A673 (cell line): ENCODE results near the gene ETV4.

Experiments
- EZH2 ChIP-seq: fragments of 200-600 bp; sonication (generic); IDR thresholded peaks from 2 replicates; pipeline ENCODE4 v1.6.1; 2017; ENCODE audit warnings: borderline replicate concordance, low read depth, mild to moderate bottlenecking, mixed read lengths, antibody characterized with exemption, low read length; ENCODE audit not compliant: poor library complexity, severe bottlenecking
- TF ChIP-seq, protein P1 (sequence below): fragments of 300-800, 200-600 bp; sonication (generic); conservative IDR thresholded peaks from 2 replicates; pipeline ENCODE4 v1.5.1; 2017; ENCODE audit warnings: low read depth, mild to moderate bottlenecking, antibody characterized with exemption, low read length, moderate library complexity, mixed read lengths

DNA sequence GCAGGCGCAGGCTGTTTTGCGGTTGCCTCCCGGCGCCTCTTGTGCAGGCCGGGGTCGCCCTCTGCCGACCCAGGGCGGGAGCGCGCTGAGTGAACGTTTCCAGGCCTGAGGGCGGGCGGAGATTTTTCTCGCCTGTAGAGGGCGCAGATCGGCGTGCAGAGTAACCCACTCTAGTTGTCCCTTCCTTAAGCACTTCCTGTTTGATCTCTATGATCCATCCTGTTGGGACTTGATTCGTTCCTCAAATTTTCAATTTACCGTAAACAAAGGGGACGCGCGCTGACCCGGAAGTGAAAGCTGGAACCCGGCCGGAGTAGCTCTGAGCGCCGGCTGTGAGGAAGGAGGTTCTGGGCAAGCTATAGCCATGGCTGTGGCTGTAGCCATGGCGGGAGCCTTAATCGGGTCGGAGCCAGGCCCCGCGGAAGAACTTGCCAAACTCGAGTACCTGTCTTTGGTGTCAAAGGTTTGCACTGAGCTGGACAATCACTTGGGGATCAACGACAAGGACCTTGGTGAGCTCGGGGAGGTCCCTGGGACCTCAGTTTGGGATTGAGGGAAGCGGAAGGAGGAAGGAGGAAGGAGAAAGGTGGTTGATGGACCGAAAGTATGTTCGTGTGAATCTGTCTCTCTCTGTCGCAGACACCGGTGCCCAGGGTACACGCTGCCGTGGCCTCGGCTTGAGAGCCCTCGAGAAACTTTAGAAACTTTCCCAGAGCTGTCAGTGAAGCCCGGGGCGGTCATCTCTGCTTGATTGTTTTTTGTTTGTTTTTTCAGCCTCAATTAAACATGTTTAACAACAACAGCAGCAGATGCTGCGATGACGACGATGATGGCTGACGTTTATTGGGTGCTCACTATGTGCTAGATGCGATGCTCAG lies 62.2 kb downstream of the ETV4 start, which contains the start of gene DHX8:
- TF ChIP-seq, protein P1, sequence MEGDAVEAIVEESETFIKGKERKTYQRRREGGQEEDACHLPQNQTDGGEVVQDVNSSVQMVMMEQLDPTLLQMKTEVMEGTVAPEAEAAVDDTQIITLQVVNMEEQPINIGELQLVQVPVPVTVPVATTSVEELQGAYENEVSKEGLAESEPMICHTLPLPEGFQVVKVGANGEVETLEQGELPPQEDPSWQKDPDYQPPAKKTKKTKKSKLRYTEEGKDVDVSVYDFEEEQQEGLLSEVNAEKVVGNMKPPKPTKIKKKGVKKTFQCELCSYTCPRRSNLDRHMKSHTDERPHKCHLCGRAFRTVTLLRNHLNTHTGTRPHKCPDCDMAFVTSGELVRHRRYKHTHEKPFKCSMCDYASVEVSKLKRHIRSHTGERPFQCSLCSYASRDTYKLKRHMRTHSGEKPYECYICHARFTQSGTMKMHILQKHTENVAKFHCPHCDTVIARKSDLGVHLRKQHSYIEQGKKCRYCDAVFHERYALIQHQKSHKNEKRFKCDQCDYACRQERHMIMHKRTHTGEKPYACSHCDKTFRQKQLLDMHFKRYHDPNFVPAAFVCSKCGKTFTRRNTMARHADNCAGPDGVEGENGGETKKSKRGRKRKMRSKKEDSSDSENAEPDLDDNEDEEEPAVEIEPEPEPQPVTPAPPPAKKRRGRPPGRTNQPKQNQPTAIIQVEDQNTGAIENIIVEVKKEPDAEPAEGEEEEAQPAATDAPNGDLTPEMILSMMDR, result peak; percentile 99
- no peak for TF ChIP-seq EZH2
